ENCODE data around the gene KCNB1.
"Not testable (repeated sequence)": the region's sequence is repeated elsewhere in the genome, so short reads cannot be mapped to it uniquely, and the experiment has no call there.

The KCNB1 gene

DNA sequence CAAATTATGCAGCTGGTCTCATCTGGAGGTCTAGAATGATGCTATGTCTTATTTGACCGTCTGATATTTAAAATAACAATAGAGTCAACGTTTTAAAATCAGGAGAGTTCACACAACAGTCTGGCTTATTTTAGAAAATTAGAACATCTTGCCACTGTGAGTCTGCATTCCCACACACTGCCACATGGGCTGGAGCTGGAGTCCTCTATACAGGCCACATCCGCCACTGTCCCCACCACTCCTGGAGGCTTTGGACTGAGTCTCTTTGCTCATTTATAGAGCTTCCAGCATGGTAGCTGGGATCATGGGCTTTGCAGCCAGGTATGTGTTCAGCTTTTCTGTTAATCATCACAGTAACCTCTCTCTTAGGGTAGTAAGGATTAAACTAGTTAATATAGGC lies 135.8 kb downstream of the KCNB1 start:
- DNase-seq: no peak

DNA sequence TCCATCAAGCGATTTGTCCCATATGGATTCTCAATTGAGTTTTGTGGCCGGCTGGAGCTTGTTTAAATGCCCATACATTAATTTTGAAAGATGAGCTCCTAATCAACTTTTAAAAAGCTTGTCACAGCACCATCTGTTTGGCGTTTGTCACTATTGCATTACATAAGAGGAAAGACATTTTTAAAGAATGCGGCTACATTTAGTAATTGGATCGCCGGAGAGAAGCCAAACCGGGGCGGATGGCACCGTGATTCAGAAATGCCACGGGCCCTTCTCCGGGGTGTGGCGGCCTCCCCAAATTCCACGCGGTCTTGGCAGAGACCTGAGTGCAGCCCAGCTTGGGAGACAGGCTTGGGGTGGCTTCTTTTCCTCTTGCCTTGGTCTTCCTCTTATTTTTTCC lies 136.9 kb downstream of the KCNB1 start:
- no peak for DNase-seq

DNA sequence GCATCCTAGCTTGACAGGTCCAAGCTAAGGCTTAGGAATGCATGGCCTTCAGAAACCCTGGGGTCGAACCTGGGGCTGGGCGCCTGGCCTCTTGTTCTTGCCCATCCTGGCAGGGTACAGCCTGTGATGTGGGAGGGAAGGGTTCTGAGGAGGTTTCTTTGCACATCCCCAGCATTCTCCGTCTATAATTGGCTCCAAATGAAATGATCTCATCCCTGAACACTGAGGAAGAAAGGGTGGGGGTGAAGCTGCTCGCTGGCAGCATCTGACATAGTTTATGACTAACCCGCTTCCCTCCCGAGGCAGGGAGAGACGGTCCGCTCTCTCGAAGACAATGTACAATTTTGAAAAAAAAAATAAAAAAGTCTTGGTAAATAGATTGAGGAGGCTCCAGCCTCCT lies 137.5 kb downstream of the KCNB1 start:
- DNase-seq: no peak

DNA sequence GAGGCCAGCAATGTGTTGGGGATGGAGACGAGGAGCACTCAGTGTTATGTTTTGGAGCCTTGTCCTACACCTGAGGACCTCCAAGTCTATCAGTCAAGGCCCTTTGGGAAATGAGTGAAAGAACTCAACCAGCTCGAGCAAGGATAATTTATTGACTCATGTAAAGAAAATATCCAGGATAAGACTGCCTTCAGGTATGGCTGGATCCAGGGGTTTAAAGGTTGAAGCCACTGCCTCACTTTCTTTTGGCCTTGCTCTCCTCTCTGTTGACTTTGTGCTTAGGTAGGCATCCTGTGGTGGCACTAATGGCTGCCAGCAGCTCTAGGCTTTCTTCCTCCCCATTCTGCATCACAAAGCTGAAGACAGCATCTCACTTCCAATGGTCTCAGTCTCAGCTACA lies 138.3 kb downstream of the KCNB1 start:
- DNase-seq: no peak

DNA sequence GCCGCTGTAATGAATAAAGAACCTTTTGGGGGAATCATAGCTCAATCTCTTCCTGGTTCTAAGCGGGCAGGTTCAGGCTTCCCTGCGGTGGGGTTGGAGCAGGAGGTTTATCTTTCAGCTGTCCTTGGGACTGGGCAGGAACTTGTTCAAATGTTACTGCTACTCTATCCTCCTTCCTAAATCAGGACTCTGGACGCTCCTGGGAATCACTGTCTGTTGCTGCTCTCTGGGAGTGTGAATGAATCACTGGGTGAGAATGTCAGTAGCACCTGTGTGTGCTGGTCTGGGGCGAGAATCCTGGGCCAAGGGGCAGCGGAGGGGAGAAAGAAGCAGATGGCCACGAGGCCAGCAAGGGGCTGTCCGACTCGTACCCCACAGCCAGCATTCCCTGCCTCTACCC lies 139.2 kb downstream of the KCNB1 start:
- DNase-seq: no peak

DNA sequence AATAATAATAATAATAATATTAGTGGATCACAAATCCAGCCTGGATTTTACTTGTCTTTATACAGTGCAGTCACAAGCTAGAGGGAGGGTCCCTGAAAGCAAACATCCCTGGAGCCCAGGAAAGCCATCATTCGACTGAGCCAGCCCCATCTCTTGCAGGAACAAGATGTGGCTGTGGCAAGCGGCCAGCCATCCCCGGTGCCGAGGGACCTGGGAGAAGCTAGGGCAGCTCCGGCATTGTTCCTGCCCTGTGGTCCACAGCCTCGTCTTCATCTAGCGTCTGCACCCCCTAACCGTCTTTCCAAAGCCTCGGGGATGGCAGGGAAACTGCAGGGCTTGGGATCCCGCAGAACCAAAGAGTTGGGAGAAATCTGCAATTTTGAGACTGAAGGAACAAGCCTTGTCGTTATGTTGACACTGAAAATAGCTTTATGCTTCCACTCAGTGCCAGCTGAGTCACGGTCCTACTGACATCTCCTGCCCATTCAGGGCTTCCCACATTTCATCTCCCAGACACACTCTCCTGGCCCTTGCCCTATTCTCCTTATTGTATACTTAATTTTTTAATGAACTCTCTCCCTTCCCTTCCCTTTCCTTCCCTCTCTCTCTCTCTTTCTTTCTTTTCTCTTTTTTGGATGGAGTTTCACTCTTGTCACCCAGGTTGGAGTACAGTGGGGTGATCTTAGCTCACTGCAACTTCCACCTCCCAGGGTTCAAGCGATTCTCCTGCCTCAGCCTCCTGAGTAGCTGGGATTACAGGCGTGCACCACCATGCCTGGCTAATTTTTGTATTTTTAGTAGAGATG lies 142.1 kb downstream of the KCNB1 start:
- no peak for DNase-seq

DNA sequence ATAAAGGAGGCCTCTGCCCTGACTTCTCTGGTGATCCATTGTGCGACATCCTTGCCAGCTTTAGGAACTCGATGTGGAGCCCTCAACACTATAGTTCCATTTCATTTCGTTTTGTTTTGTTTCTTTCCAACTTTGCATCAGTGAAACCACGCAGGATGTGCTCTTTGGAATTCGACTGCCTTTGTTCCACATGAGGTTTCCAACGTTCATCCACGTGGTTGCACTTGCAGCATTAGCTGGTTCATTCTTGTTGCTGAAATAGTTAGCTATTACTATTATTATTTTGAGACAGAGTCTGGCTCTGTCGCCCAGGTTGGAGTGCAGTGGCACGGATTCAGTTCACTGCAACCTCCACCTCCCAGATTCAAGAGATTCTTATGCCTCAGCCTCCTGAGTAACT lies 143.3 kb downstream of the KCNB1 start:
- no peak for DNase-seq

DNA sequence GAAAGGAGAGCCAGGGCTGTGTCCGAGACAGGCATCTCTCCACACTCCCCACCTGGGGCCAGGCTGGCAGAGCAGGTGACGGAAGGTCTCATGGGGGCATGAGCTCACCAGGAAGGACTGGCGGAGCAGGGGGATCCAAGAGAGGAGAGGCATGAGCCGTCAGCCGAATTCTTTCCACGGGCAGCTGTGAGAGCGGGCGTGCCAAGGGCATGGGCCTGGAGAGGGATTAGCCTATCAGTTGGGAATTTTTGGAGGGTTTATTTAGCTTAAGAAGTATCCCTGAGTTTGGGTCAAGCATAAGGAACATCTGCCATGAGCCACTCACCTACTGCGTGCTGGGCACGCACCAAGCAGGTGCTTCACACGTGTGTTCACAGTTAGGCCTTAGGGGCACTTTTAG lies 144.4 kb downstream of the KCNB1 start:
- no peak for DNase-seq

DNA sequence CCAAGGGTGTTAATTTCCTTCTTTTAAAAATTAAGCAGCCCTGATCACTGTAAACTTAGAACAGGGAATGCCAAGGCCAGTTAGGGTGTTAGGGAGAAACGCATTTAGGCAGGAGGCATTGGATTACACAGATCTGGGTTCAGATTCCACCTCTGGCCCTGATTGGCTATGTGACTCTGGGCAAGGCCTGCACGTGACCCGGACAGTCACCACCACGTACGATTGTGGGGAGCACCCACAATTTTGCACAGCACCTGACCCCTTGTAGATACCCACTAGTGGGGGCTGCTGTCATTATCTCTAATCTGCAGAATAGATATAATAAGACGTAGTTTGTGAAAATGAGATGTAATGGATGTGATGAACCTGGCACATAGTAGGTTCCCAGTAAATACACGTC lies 145.1 kb downstream of the KCNB1 start:
- no peak for DNase-seq

DNA sequence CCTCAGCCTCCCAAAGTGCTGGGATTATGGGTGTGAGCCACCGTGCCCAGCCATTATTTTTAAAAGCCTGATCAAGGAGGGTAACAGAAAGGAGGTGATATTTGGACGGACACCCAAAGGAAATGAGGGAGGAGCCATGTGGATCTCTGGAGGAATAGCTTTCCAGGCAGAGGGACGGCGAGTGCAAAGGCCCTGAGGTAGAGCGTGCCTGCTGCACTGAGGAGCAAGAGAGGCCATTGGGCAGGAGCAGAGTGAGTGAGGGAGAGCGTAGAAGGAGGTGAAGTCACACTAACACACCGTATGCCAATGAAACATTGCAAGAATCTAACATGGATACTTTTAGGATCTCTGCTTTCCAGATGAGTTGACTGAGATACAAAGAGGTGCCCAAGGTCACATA lies 145.7 kb downstream of the KCNB1 start:
- no peak for DNase-seq

DNA sequence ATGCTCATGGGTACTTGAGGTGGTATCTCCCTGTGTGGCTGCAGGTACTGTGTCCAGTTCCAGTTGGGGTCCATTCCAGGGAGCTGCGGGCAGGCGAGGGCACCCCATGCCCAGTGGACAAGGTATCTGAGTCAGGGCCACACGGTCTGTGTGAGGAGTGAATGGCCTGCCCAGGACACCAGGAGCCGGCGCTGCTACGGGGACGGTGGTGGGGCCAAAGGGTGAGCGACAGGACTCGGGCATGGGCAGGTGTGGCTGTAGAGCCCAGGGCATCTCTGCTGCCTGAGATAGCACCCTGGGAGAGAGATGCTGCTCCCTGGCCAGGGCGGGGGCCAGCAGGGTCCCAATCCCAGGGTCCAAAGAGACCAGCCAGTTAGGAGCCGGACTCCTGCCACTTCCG lies 147.0 kb downstream of the KCNB1 start:
- no peak for DNase-seq

DNA sequence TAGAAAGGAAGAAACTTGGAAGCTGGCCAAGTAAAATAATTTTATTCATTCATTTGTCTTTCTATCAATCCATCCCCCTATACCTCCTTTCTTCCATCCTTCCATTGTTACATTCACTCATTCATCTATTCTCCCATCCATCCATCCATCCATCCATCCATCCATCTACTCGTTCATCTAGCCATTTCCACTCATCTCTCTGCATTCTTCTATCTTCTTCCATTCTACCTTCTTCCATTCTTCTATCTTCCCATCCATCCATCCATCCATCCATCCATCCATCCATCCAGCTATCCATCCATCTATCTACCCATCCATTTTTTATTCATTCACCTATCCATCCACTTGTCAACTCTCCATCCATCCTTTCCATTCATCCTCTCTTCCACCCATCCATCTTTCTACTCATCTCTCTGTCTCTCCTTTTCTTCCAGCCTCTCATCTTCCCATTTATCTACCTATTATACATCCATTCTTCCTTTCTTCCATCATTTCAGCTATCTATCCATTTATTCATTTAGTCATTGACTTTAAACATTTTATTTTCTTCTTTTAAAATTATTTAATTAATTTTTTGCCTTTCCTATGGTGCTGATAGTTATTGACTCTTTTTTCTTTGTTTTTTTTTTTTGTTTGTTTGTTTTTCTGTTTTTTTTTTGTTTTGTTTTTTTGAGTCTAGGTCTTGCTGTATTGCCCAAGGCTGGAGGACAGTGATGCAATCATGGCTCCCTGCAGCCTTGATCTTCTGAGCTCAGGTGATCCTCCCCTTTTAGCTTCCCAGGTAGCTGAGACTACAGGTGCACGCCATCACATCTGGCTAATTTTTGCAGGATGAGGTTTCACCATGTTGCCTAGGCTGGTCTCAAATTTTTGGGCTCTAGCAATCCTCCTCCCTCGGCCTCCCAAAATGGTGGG lies 151.5 kb downstream of the KCNB1 start:
- no peak for DNase-seq

DNA sequence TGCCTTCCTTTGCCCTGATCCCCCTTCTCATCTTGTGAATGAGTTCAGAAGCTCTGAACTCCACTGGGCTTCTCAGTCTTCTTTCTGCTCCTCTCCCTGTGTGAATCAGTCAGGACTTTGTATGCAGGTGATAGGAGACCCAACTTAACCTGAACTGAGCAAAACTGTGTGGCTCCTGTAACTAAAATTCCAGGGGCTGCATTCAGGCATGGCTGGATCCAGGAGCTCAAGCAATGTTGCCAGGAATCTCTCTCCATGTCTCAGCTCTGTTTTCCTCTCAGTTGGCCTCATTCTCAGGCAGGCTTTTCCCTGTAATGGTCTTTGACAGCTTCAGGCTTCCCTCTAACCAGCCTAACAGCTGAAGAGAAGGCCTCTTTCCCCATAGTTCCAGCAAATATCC lies 153.7 kb downstream of the KCNB1 start:
- no peak for DNase-seq

DNA sequence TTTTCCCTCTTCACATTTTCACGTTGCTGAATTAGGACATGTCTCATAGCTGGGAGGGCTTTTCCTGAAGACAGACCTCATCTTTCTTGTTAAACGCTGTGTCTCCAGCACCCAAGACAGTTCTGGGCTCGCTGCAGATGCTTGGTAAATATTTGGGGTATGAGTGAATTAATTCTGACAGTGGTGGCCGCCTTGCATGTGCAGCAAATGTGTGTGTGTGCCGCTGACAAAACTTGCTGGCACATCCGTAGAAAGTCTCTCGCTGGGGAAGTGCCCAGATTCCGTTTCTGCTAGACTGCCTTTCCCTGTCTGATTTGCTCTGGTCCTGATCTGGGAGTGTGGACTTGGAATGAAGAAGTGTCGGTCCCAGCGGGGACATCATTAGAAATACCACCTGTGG lies 156.4 kb downstream of the KCNB1 start:
- no peak for DNase-seq

DNA sequence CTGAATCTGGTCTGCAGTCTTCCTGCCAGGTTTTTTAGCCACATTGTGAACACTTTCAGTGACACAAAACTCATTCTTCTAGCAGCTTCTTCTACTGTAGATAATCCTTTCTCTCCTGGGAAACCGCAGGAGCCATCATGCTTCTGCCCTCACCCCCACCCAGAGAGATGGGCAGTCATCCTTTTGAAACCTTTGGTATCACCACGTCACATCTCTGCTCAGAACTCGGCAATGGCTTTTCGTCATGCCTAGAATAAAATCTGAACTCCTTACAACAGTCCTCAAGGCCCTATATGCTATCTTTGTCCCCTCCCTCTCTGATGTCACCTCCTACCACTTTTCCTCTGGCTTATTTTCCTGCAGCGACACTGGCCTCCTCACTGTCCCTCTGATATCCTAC lies 158.2 kb downstream of the KCNB1 start:
- no peak for DNase-seq

DNA sequence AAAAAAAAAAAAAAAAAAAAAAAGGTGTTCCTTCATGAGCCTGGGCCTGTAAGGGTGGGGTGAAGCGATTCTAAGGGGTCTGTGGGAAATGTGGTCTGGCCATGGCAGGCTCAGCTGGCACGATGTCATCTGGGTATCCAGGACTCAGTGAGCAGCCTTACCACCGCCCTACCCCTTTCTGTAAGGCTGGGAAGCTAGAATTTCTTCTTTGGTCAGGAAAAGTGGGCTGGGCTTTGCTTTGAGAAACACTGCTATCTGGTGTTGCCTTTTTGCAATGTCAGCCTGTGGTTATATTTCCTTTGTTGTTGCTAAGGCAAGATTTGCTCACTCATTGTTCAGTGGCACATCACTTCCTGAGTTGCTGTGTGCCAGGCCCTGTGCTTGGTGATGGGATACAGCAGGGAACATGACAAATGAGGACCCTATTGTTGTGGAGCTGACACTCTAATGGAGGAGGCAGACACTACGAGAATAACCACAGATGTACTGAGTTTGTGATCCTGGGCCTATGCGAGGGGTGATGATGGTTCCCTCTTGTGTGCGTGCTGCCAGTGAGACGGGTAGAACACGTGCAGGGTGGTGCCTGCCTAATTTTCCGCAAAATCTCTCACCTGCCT lies 158.7 kb downstream of the KCNB1 start:
- peak; percentile 2 for DNase-seq

DNA sequence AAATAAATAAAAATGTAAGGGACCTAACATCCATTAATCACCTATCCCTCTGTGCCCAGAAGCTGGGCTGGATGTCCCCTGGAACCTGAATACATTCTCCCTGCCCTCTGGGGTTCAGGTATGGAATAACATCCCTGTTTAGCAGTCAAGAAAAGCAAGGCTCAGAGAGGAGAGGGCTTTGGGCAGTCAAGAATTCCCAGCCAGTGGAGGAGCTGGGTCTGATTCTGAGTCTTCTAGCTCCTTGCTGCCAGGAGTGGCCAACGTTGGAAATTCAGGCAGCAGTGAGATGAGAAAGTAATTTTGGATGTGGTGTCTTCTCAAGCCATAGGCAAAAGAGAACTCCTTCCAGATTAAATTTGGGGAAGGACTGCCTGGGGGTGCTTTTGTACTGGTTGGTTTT lies 162.0 kb downstream of the KCNB1 start:
- no peak for DNase-seq

DNA sequence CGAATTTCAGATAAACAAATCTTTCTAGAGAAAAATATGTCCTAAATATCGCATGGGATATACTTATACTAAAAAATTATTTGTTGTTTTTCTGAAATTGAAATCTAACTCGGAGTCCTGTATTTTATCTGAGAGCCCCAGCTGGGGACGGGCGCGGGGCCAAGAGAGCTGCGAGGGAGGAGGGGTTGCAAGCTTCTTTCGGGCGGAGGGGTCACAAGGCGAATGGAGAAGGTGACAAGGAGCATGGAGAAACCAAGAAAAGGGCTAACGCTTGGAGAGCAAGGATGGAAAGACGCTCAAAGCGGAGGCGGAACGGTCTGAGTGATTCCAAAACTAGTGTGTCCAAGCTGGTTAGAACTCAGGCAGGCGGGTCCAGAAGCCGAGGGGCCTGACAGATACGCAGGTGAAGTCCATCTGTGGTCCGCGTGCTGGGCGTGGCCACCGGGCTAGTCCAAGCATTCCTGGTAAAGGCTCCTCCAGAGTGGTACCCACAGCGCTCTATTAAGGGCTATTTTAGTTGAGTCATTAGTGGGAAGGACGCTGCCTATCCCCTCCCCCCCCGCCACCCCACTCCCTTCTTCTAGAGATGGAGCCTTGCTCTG lies 163.2 kb downstream of the KCNB1 start:
- no peak for DNase-seq

DNA sequence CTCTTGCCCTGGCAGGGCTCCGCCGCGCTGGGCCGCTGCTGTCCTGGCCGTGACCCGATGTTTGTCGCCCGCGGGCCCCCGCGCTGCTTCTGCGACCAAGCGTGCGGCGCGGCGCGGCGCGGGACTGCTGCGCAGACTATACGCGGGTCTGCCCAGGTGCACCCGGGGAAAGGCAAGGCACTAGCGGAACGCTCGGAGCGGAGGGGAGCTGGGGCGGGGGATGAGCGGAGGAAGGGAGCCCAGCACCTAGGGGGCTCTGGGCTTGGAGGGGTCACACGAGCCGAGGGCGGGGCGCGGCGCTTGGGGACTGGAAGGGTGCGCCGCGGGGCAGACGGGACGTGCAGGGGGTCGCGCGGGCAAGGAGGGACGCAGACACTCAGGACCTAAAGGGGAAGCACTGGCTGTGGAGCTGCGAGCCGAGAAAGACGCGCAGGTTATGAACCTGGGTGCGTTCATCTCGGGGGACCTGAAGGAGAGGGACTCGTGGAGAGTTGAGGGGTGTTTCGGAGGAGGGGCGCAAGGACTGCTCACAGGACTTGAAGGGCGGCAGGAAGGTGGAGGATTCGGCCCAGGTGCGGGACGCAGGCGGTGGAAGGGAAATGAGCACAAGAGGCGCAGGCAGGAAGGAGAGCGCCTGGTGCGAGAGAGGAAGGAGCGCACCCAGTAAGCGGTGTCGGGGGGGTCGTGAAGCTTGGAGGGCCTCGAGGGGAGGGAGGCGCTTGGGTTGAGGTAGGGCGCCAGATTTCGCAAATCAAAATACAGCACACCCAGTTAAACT lies 163.8 kb downstream of the KCNB1 start:
- peak; percentile 3 for DNase-seq

DNA sequence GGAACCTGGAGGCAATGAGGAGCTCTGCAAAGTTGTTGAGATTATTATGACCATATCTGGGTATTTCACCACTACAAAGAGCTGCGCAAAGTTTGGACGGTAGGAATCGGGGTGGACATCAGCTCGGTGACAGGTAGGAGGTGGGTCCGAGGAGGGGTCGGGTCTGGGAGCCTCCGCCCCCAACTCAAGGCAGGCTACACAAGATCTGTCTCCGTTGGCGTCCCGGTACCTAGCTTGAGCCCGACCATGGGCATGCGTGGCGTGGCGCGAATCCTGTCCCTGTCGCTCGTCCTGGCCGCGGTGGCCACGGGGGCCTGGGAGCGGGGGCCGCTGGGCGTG lies 164.4 kb downstream of the KCNB1 start:
- no peak for DNase-seq

DNA sequence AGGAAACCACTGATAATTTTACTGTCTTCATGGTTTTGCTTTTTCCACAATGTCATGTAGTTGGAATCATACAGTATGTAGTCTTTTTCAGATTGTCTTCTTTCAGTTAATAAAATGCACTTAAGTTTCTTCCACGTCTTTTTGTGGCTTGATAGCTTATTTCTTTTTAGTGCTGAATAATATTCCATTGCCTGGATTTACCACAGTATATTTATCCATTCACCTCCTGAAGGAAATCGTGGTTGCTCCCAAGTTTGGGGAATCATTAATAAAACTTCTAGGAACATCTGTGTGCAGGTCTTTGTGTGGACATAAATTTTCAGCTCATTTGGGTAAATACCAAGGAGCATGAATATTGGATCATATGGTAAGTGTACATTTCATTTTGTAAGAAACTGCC lies 165.8 kb downstream of the KCNB1 start:
- no peak for DNase-seq

DNA sequence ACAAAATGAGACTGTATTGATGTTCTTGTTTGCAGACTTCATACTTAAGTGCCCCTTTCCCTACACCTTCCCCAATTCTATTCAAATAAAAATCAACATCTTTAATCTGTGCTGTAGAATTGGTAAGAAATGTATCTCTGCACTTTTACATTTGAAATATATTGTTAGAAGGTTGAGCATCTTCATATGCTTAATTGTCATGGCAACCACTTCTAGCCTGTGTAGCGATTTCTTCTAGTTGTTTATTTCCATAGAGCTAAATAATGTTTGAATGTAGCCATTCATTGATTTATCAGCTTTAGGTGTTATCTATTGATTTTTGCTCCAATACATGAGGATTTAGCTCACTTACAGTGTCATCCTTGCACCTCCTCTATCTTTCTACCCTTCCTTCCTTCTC lies 166.9 kb downstream of the KCNB1 start:
- no peak for DNase-seq

DNA sequence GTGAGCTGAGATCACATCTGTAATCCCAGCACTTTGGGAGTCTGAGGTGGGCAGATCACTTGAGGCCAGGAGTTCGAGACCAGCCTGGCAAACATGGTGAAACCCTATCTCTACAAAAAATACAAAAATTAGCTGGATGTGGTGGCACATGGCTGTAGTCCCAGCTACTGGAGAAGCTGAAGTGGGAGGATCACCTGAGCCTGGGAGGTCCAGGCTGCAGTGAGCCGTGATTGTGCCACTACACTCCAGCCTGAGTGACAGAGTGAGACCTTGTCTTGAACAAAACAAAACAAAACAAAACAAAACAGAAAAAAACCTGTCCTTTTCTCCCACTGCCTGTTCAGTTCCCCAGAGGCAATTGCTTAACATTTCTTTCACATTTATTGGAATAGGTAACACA lies 168.4 kb downstream of the KCNB1 start:
- DNase-seq: not testable (repeated sequence)
